ENCODE measurements around the gene SLC2A13.
A peak's percentile ranks its signal among the peaks of the same experiment; 100 is the strongest.
"Not testable (repeated sequence)": the region's sequence is repeated elsewhere in the genome, so short reads cannot be mapped to it uniquely, and the experiment has no call there.

SLC2A13 gene

GRCh38 chr12:39923364-39923763, 182.5 kb downstream of the SLC2A13 start:
- DNase-seq (ENCODE audit: low spot score): no peak

GRCh38 chr12:39922598-39922997, 183.3 kb downstream of the SLC2A13 start:
- DNase-seq (ENCODE audit: low spot score): not testable (repeated sequence)

GRCh38 chr12:39920647-39921046, 185.2 kb downstream of the SLC2A13 start:
- no peak for DNase-seq (ENCODE audit: low spot score)

GRCh38 chr12:39920222-39920621, 185.7 kb downstream of the SLC2A13 start:
- DNase-seq (ENCODE audit: low spot score): no peak

- DNase-seq (ENCODE audit: low spot score): no peak
Observed at GRCh38 chr12:39919790-39920189, 186.1 kb downstream of the SLC2A13 start.

GRCh38 chr12:39915249-39915648, 190.6 kb downstream of the SLC2A13 start:
- no peak for DNase-seq (ENCODE audit: low spot score)

- DNase-seq (ENCODE audit: low spot score): no peak
Observed at GRCh38 chr12:39912211-39912980, 193.5 kb downstream of the SLC2A13 start.

- DNase-seq (ENCODE audit: low spot score): no peak
Observed at GRCh38 chr12:39906237-39906636, 199.6 kb downstream of the SLC2A13 start.

GRCh38 chr12:39905152-39905551, 200.7 kb downstream of the SLC2A13 start:
- no peak for DNase-seq (ENCODE audit: low spot score)

GRCh38 chr12:39902821-39903220, 203.1 kb downstream of the SLC2A13 start:
- DNase-seq (ENCODE audit: low spot score): peak; percentile 9

GRCh38 chr12:39897315-39897714, 208.6 kb downstream of the SLC2A13 start:
- DNase-seq (ENCODE audit: low spot score): no peak

GRCh38 chr12:39893388-39893787, 212.5 kb downstream of the SLC2A13 start:
- not testable (repeated sequence) for DNase-seq (ENCODE audit: low spot score)

- DNase-seq (ENCODE audit: low spot score): no peak
Observed at GRCh38 chr12:39892146-39892545, 213.7 kb downstream of the SLC2A13 start.

GRCh38 chr12:39887856-39888255, 218.0 kb downstream of the SLC2A13 start:
- DNase-seq (ENCODE audit: low spot score): no peak

- no peak for DNase-seq (ENCODE audit: low spot score)
Observed at GRCh38 chr12:39886106-39886505, 219.8 kb downstream of the SLC2A13 start.

- no peak for DNase-seq (ENCODE audit: low spot score)
Observed at GRCh38 chr12:39884616-39885125, 221.2 kb downstream of the SLC2A13 start.

GRCh38 chr12:39883411-39883810, 222.5 kb downstream of the SLC2A13 start:
- no peak for DNase-seq (ENCODE audit: low spot score)

- DNase-seq (ENCODE audit: low spot score): no peak
Observed at GRCh38 chr12:39878753-39879152, 227.1 kb downstream of the SLC2A13 start.

- no peak for DNase-seq (ENCODE audit: low spot score)
Observed at GRCh38 chr12:39875721-39876120, 230.2 kb downstream of the SLC2A13 start.

- no peak for DNase-seq (ENCODE audit: low spot score)
Observed at GRCh38 chr12:39874785-39875184, 231.1 kb downstream of the SLC2A13 start.

- no peak for DNase-seq (ENCODE audit: low spot score)
Observed at GRCh38 chr12:39873065-39873464, 232.8 kb downstream of the SLC2A13 start.

GRCh38 chr12:39872425-39872824, 233.5 kb downstream of the SLC2A13 start:
- no peak for DNase-seq (ENCODE audit: low spot score)

GRCh38 chr12:39868328-39868725, 237.6 kb downstream of the SLC2A13 start:
- DNase-seq (ENCODE audit: low spot score): no peak
